ENCODE results near the gene TTC29. TPM values are rescaled to one million over a fixed set of nuclear protein-coding genes. Genes with fewer than 3 reads are reported as not detected.

Gene TTC29
- total and polyA plus RNA-seq, 2 donors (not counting 1 experiment from before 2014, with no cell fraction given), result not detected

GRCh38 chr4:146932116-146932515, 13.5 kb downstream of the TTC29 start:
- H2AFZ ChIP-seq (ENCODE audit: insufficient read depth, low read depth, low read length, poor library complexity, severe bottlenecking), result no peak overlapping the region
- no peaks in the 10 kb centered on the region for H3K79me2 ChIP-seq (ENCODE audit: control insufficient read depth, insufficient read depth, low read length)
- peaks cover 0 to 9% (median 0%) of the 10 kb centered on the region in 4 experiments for H3K27me3 ChIP-seq (replicated peaks in 1 of 4; ENCODE audit: control extremely low read depth in 1 of 4, control insufficient read depth in 3 of 4, insufficient read depth in 4 of 4, low read length in 3 of 4)
- H3K4me1 ChIP-seq (ENCODE audit: control insufficient read depth in 2 of 2, insufficient read depth in 2 of 2, low read length in 2 of 2), result no peaks in the 10 kb centered on the region
- DNase-seq (no peak), ATAC-seq (ENCODE audit: low read depth) (no peak)
- no peak overlapping the region for H3K4me3 Mint-ChIP-seq
- H3K4me3 ChIP-seq (ENCODE audit: control extremely low read depth in 1 of 5, extremely low read depth in 1 of 5, insufficient read depth in 1 of 5, low read depth in 2 of 5, low read length in 4 of 5), result no peak overlapping the region
- H3K36me3 ChIP-seq (replicated peaks in 1 of 2; ENCODE audit: control extremely low read depth in 1 of 2, control insufficient read depth in 1 of 2, extremely low read depth in 1 of 2, insufficient read depth in 2 of 2, low read length in 1 of 2), result no peaks in the 10 kb centered on the region
- H3K27ac Mint-ChIP-seq, result no peak overlapping the region
- TF ChIP-seq CTCF (IDR thresholded peaks at IDR 0.05) (no peak), EZH2 (IDR thresholded peaks at IDR 0.05; ENCODE audit: borderline replicate concordance, insufficient read depth, low read depth, low read length, poor library complexity, severe bottlenecking) (no peak)
- H4K20me1 ChIP-seq (ENCODE audit: control insufficient read depth, insufficient read depth, low read length, poor library complexity, severe bottlenecking), result no peaks in the 10 kb centered on the region
- H3K27me3 Mint-ChIP-seq, result peaks cover 22% of the 10 kb centered on the region
- no peak overlapping the region for H3K4me2 ChIP-seq (replicated peaks; ENCODE audit: low read depth, low read length, poor library complexity, severe bottlenecking)
- CTCF ChIA-PET, result no interaction called here
- intact Hi-C loops (cut with micrococcal nuclease), result no loop called here
- H3K9me3 Mint-ChIP-seq (ENCODE audit: insufficient read depth), result no peaks in the 10 kb centered on the region
- H3K27ac ChIP-seq (ENCODE audit: low read length in 2 of 2), result no peak overlapping the region
- no peaks in the 10 kb centered on the region for H3K9me3 ChIP-seq (ENCODE audit: control extremely low read depth in 1 of 3, control insufficient read depth in 2 of 3, insufficient read depth in 1 of 3, low read length in 2 of 3)
- WGBS (ENCODE audit: insufficient coverage), result no CpG with 5 or more reads among the region's 1 CpG
- no peaks in the 10 kb centered on the region for H3K4me1 Mint-ChIP-seq
- POLR2A ChIA-PET, result no interaction called here
- H3K9ac ChIP-seq (ENCODE audit: low read length), result no peak overlapping the region

DNA sequence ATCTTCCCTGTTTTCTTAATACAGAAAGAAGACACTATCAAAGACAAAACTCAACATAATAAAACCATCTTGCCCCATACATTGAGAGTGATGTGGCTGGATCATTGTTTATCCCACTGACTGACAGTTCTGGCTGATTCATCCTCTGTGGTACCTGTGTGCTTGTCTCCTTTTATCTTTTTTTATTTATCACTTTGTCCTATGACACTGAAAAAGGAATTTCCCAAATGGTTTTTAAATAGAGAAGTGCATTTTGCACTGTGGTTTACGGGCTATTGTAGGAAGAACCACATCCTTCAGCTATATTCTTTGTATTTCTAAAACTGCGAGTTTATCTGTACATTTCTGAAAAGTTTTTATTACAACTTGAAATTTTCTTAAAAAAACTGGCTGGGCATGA, 15.0 kb downstream of the TTC29 start:
- Histone ChIP-seq H3K4me1 (ENCODE audit: control insufficient read depth in 2 of 2, insufficient read depth in 2 of 2, low read length in 2 of 2) (no peaks in the 10 kb centered on the region), H3K4me3 (ENCODE audit: control extremely low read depth in 1 of 5, extremely low read depth in 1 of 5, insufficient read depth in 1 of 5, low read depth in 2 of 5, low read length in 4 of 5) (no peak overlapping the region), H3K9me3 (ENCODE audit: control extremely low read depth in 1 of 3, control insufficient read depth in 2 of 3, insufficient read depth in 1 of 3, low read length in 2 of 3) (no peaks in the 10 kb centered on the region), H3K27me3 (replicated peaks in 1 of 4; ENCODE audit: control extremely low read depth in 1 of 4, control insufficient read depth in 3 of 4, insufficient read depth in 4 of 4, low read length in 3 of 4) (peaks cover 0 to 9% (median 0%) of the 10 kb centered on the region in 4 experiments), H3K4me2 (replicated peaks; ENCODE audit: low read depth, low read length, poor library complexity, severe bottlenecking) (no peak overlapping the region), H3K9ac (ENCODE audit: low read length) (no peak overlapping the region), H2AFZ (ENCODE audit: insufficient read depth, low read depth, low read length, poor library complexity, severe bottlenecking) (no peak overlapping the region), H3K36me3 (replicated peaks in 1 of 2; ENCODE audit: control extremely low read depth in 1 of 2, control insufficient read depth in 1 of 2, extremely low read depth in 1 of 2, insufficient read depth in 2 of 2, low read length in 1 of 2) (no peaks in the 10 kb centered on the region), H3K79me2 (ENCODE audit: control insufficient read depth, insufficient read depth, low read length) (no peaks in the 10 kb centered on the region), H4K20me1 (ENCODE audit: control insufficient read depth, insufficient read depth, low read length, poor library complexity, severe bottlenecking) (no peaks in the 10 kb centered on the region), H3K27ac (ENCODE audit: low read length in 2 of 2) (no peak overlapping the region)
- TF ChIP-seq EZH2 (IDR thresholded peaks at IDR 0.05; ENCODE audit: borderline replicate concordance, insufficient read depth, low read depth, low read length, poor library complexity, severe bottlenecking), result no peak
- TF ChIP-seq CTCF (IDR thresholded peaks at IDR 0.05), result no peak
- Mint-ChIP-seq H3K27ac (no peak overlapping the region), H3K4me3 (no peak overlapping the region), H3K9me3 (ENCODE audit: insufficient read depth) (no peaks in the 10 kb centered on the region), H3K4me1 (no peaks in the 10 kb centered on the region), H3K27me3 (peaks cover 22% of the 10 kb centered on the region)
- ATAC-seq (ENCODE audit: low read depth), result no peak
- CTCF ChIA-PET, result no interaction called here
- POLR2A ChIA-PET, result no interaction called here
- intact Hi-C loops (cut with micrococcal nuclease), result no loop called here
- DNase-seq, result no peak
- no CpG with 5 or more reads among the region's 2 CpGs for WGBS (ENCODE audit: insufficient coverage)
